ENCODE results near the gene IGF1R. TPM values are rescaled to one million over a fixed set of nuclear protein-coding genes. Genes with fewer than 3 reads are reported as not detected.
A peak's percentile ranks its signal among the peaks of the same experiment; 100 is the strongest.

The IGF1R gene
- total RNA-seq, 1 experiment from 2014 or later, result 51.6 TPM

DNA sequence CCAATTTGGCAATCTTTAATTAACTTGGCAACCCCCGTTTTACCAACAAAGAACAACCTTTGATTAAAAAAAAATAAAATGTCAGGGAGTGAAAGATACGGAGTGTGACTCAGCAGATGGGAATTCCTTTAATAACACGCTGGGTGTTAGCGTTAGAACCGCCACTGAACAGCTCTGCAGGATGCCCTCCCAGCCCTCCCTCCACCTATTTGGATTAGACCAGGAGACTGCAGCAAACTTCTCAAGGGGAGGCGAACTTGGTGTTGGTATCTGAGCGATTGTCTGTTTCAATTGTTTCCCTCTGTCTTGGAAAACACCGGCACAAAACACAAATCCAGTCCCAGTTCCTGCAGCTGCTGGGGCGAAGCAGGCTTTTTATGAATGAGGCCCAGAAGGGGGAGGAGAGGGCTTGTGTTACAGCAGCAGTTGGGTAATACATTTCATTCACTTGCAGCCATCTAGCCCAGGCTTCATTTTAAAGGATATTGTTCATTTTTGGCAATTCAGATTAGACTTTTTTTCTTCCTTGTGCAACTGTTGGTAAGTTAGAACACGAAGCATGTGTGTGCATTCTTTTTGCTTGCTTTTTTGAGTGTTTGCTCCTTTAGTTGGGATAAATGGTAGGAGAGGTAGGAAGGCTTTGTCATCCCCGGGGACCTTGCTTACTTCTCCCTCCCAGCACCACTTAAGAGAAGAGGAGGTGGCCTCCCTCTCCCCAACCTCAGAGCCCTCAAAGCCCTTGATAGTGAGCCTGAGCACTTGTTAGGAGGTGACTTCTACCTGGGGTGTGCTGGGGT, 152.3 kb downstream of the IGF1R start:
- peak; percentile 56 to 57 for DNase-seq
- Mint-ChIP-seq H3K4me1 (ENCODE audit: low read depth, unreplicated experiment) (peaks cover 28% of the 10 kb centered on the region), H3K4me3 (ENCODE audit: unreplicated experiment) (peak overlapping the region; percentile 68), H3K27ac (ENCODE audit: unreplicated experiment) (peak overlapping the region; percentile 80), H3K9me3 (ENCODE audit: unreplicated experiment) (no peaks in the 10 kb centered on the region), H3K36me3 (ENCODE audit: insufficient read depth, unreplicated experiment) (peaks cover 6% of the 10 kb centered on the region), H3K27me3 (ENCODE audit: insufficient read depth, unreplicated experiment) (no peaks in the 10 kb centered on the region)
- intact Hi-C loops (cut with micrococcal nuclease; ENCODE audit: unreplicated experiment), result loop anchor here (5.0 kb wide), 1 partner anchor 102 kb away; no protein-coding TSS in a partner anchor
- H3K9me3 ChIP-seq, result no peaks in the 10 kb centered on the region
- H3K36me3 ChIP-seq (ENCODE audit: control insufficient read depth, insufficient read depth, low read length), result no peaks in the 10 kb centered on the region
- no TSS peak for BruUV-seq (replicated peaks)
- no peaks in the 10 kb centered on the region for H3K27me3 ChIP-seq (replicated peaks; ENCODE audit: control insufficient read depth, insufficient read depth, low read length)
- TF ChIP-seq, protein P1, sequence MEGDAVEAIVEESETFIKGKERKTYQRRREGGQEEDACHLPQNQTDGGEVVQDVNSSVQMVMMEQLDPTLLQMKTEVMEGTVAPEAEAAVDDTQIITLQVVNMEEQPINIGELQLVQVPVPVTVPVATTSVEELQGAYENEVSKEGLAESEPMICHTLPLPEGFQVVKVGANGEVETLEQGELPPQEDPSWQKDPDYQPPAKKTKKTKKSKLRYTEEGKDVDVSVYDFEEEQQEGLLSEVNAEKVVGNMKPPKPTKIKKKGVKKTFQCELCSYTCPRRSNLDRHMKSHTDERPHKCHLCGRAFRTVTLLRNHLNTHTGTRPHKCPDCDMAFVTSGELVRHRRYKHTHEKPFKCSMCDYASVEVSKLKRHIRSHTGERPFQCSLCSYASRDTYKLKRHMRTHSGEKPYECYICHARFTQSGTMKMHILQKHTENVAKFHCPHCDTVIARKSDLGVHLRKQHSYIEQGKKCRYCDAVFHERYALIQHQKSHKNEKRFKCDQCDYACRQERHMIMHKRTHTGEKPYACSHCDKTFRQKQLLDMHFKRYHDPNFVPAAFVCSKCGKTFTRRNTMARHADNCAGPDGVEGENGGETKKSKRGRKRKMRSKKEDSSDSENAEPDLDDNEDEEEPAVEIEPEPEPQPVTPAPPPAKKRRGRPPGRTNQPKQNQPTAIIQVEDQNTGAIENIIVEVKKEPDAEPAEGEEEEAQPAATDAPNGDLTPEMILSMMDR (IDR thresholded peaks at IDR 0.05; ENCODE audit: insufficient read depth in 1 of 2, low read depth in 1 of 2, low read length in 1 of 2, severe bottlenecking in 1 of 2, unreplicated experiment in 1 of 2), result no peak
- ChIA-PET POLR2A (no interaction called here), CTCF (interaction anchor here (1.2 kb wide), 1 partner anchor 81 kb away, joined by 4 read pairs; no protein-coding TSS in a partner anchor)
- H3K4me1 ChIP-seq, result peaks cover 29% of the 10 kb centered on the region
- H3K4me3 ChIP-seq (ENCODE audit: low read depth, low read length), result peak overlapping the region; percentile 21

DNA sequence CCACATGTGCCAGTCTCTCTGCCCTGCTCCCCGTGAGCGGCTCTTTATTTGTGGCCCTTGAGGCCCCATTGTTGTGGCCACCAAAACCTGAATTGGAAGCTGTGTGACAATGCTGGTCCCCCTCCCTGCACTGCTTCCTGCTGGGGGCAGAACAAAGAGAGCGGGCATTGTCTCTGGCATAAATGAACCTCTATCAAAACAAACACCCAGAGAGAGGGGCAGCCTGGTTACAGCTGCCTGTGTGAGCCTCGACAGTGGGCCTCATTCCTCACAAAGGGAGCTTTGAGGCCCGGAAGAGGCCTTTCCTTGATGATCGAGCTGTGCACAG, 152.9 kb downstream of the IGF1R start:
- H3K4me3 Mint-ChIP-seq (ENCODE audit: unreplicated experiment), result peak overlapping the region; percentile 68
- no TSS peak for BruUV-seq (replicated peaks)
- H3K9me3 ChIP-seq, result no peaks in the 10 kb centered on the region
- peak overlapping the region; percentile 80 for H3K27ac Mint-ChIP-seq (ENCODE audit: unreplicated experiment)
- DNase-seq, result no peak
- no peaks in the 10 kb centered on the region for H3K9me3 Mint-ChIP-seq (ENCODE audit: unreplicated experiment)
- no peaks in the 10 kb centered on the region for H3K27me3 ChIP-seq (replicated peaks; ENCODE audit: control insufficient read depth, insufficient read depth, low read length)
- ChIA-PET CTCF (no interaction called here), POLR2A (no interaction called here)
- intact Hi-C loops (cut with micrococcal nuclease; ENCODE audit: unreplicated experiment), result loop anchor here (5.0 kb wide), 1 partner anchor 101 kb away; no protein-coding TSS in a partner anchor
- peaks cover 33% of the 10 kb centered on the region for H3K4me1 ChIP-seq
- peaks cover 6% of the 10 kb centered on the region for H3K36me3 Mint-ChIP-seq (ENCODE audit: insufficient read depth, unreplicated experiment)
- H3K4me1 Mint-ChIP-seq (ENCODE audit: low read depth, unreplicated experiment), result peaks cover 28% of the 10 kb centered on the region
- no peaks in the 10 kb centered on the region for H3K36me3 ChIP-seq (ENCODE audit: control insufficient read depth, insufficient read depth, low read length)
- H3K27me3 Mint-ChIP-seq (ENCODE audit: insufficient read depth, unreplicated experiment), result no peaks in the 10 kb centered on the region
- TF ChIP-seq, protein P1 (IDR thresholded peaks at IDR 0.05; ENCODE audit: insufficient read depth in 1 of 2, low read depth in 1 of 2, low read length in 1 of 2, severe bottlenecking in 1 of 2, unreplicated experiment in 1 of 2), result no peak
- H3K4me3 ChIP-seq (ENCODE audit: low read depth, low read length), result no peak overlapping the region

DNA sequence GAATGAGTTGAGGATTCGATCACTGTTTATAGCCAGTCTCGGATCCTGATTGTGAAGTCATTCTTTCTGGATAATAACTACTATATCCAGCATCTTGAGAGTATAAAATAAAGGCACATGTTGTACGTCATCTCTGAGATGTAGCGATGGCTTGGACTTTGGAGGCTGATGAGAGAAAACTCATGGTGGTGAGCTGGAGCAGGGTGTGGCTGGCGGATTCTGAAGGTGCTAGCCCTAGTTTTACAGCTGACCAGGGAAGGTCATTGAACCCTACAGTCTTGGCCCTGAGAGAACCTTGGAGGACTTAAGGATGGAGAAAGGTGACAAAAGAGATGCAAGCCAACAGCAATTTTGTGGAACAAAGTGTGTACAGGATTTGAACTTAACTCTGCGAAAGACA, 153.8 kb downstream of the IGF1R start:
- H3K27ac Mint-ChIP-seq (ENCODE audit: unreplicated experiment), result peak overlapping the region; percentile 80
- DNase-seq, result no peak
- H3K27me3 Mint-ChIP-seq (ENCODE audit: insufficient read depth, unreplicated experiment), result no peaks in the 10 kb centered on the region
- H3K4me1 Mint-ChIP-seq (ENCODE audit: low read depth, unreplicated experiment), result peaks cover 28% of the 10 kb centered on the region
- intact Hi-C loops (cut with micrococcal nuclease; ENCODE audit: unreplicated experiment), result loop anchor here (5.0 kb wide), 1 partner anchor 100 kb away; no protein-coding TSS in a partner anchor
- Histone ChIP-seq H3K4me3 (ENCODE audit: low read depth, low read length) (no peak overlapping the region), H3K36me3 (ENCODE audit: control insufficient read depth, insufficient read depth, low read length) (no peaks in the 10 kb centered on the region), H3K27me3 (replicated peaks; ENCODE audit: control insufficient read depth, insufficient read depth, low read length) (no peaks in the 10 kb centered on the region), H3K4me1 (peaks cover 33% of the 10 kb centered on the region), H3K9me3 (no peaks in the 10 kb centered on the region)
- ChIA-PET POLR2A (no interaction called here), CTCF (no interaction called here)
- BruUV-seq (replicated peaks), result no TSS peak
- TF ChIP-seq, protein P1 (IDR thresholded peaks at IDR 0.05; ENCODE audit: insufficient read depth in 1 of 2, low read depth in 1 of 2, low read length in 1 of 2, severe bottlenecking in 1 of 2, unreplicated experiment in 1 of 2), result no peak
- H3K4me3 Mint-ChIP-seq (ENCODE audit: unreplicated experiment), result no peak overlapping the region
- H3K36me3 Mint-ChIP-seq (ENCODE audit: insufficient read depth, unreplicated experiment), result peaks cover 6% of the 10 kb centered on the region
- H3K9me3 Mint-ChIP-seq (ENCODE audit: unreplicated experiment), result no peaks in the 10 kb centered on the region

Measured in Caco-2 (cell line).